Spleen (tissue), 11 donors: ENCODE data around the gene EPHA3. TPM values are rescaled to one million over a fixed set of nuclear protein-coding genes. Genes with fewer than 3 reads are reported as not detected.

Experiments used
- DNase-seq: peaks from one replicate; pipeline ENCODE4 v3.0.0-alpha.2; 2020
- H3K27ac ChIP-seq, 8 donors: fragments of 200-600 bp; sonication (generic) in 7 of 8; 1 replicate in 4 of 8; 2 replicates in 4 of 8; pipeline versions ENCODE4 v1.5.0 to v1.8.0; 2016 to 2021; ENCODE audit warnings: inconsistent platforms in 4 of 8, mild to moderate bottlenecking in 4 of 8, moderate library complexity in 1 of 8
- H3K27me3 ChIP-seq, 7 donors: fragments of 200-600 bp; sonication (generic) in 6 of 7; replicated peaks in 1 of 7; 1 replicate in 4 of 7; 2 replicates in 3 of 7; pipeline versions ENCODE4 v1.5.0 to v1.8.0; 2016 to 2021; ENCODE audit warnings: inconsistent platforms in 3 of 7, mild to moderate bottlenecking in 1 of 7
- H3K36me3 ChIP-seq, 6 donors: fragments of 200-600 bp; sonication (generic) in 5 of 6; 1 replicate in 4 of 6; 2 replicates in 2 of 6; pipeline versions ENCODE4 v1.5.0 to v1.8.0; 2016 to 2021; ENCODE audit warnings: inconsistent platforms in 2 of 6
- H3K4me1 ChIP-seq, 6 donors: fragments of 200-600 bp; sonication (generic) in 5 of 6; 1 replicate in 3 of 6; 2 replicates in 3 of 6; pipeline versions ENCODE4 v1.5.0 to v1.8.0; 2016 to 2021; ENCODE audit warnings: inconsistent platforms in 3 of 6
- H3K4me3 ChIP-seq, 8 donors: fragments of 200-600 bp; sonication (generic) in 7 of 8; 1 replicate in 4 of 8; 2 replicates in 4 of 8; pipeline versions ENCODE4 v1.5.0 to v1.8.0; 2016 to 2021; ENCODE audit warnings: inconsistent platforms in 4 of 8, mild to moderate bottlenecking in 4 of 8, moderate library complexity in 2 of 8
- H3K9me3 ChIP-seq, 8 donors: fragments of 200-600 bp; sonication (generic) in 7 of 8; 1 replicate in 4 of 8; 2 replicates in 4 of 8; pipeline versions ENCODE4 v1.5.0 to v1.8.0; 2016 to 2021; ENCODE audit warnings: inconsistent platforms in 4 of 8
- CTCF ChIP-seq, 11 experiments: fragments of 200-600 bp in 7 of 11; fragments of 450-650 bp in 4 of 11; sonication (generic) in 4 of 11; IDR thresholded peaks in 8 of 11; conservative IDR thresholded peaks in 3 of 11; 1 replicate in 7 of 11; 2 replicates in 4 of 11; pipeline versions ENCODE4 v1.4.0 to v1.8.0; 2016 to 2021; ENCODE audit warnings: antibody characterized with exemption in 11 of 11, inconsistent platforms in 4 of 11, mild to moderate bottlenecking in 1 of 11
- POLR2A ChIP-seq, 3 donors: fragments of 450-650 bp; IDR thresholded peaks; one replicate each; pipeline ENCODE4 v1.5.1; 2017; ENCODE audit warnings: antibody characterized with exemption in 3 of 3, mild to moderate bottlenecking in 1 of 3
- POLR2AphosphoS5 ChIP-seq, 3 donors: sonication (generic); formaldehyde crosslinking; IDR thresholded peaks; one replicate each; pipeline ENCODE4 v1.5.1; 2017; ENCODE audit warnings: antibody characterized with exemption in 3 of 3
- WGBS, 5 donors: extraction: QIAGEN DNeasy Blood & Tissue Kit in 3 of 5; methylation state at CpG; one replicate each; pipeline versions ENCODE4 v1.1.5 to v1.1.7; 2013 to 2018; 5-methylcytosine and 5-hydroxymethylcytosine counted together
- intact Hi-C: fragments of 100-400 bp; cut with DNase I; formaldehyde crosslinking; loops from one replicate; pipeline ENCODE4 v1.15.0; 2023; ENCODE audit warnings: low total_unique reads
- polyA plus RNA-seq, 3 donors: library from polyadenylated mRNA; stranded (reverse); fragments of 200-250 nt; gene quantifications; one replicate each; pipeline ENCODE4 v1.2.1, GENCODE V29; 2013
- total RNA-seq, 7 donors: library from RNA; depleted of rRNA in 3 of 7; stranded (reverse); fragments of >200 nt in 3 of 7; fragmentation: NEBNext Ultra II Directional in 4 of 7; extraction: Animal tissue kit (Norgen Biotek cat#: 25700) in 4 of 7; gene quantifications; one replicate each; pipeline versions ENCODE4 v1.1.0 to v1.2.1, GENCODE V29; 2016 to 2021
- donor health status: healthy with polysubstance abuse.
- donor health status: DM: no; HTN: no; CAD: no; lungs with moderate emphysema.
- donor health status: DM: no; HTN: no; CAD: no.
- donor health status: Bipolar disorder and iron deficiency.
- donor health status: healthy.
- donor health status: DM: no; HTN: no; CAD: no.
- donor health status: DM: yes; HTN: yes; CAD: no.

EPHA3 gene
- total and polyA plus RNA-seq, 10 donors = 0.07 to 1.2 (median 0.76) TPM

GRCh38 chr3:89165636-89166263 lies 58.3 kb downstream of the EPHA3 start:
- WGBS, 5 donors = 76 to 89% (median 83%) methylated on average over 9 of the region's 9 CpGs
- Histone ChIP-seq H3K36me3 (no peaks in the 10 kb centered on the region), H3K4me1 (no peaks in the 10 kb centered on the region), H3K27me3 (no peaks in the 10 kb centered on the region), H3K27ac (no peak overlapping the region), H3K9me3 (no peaks in the 10 kb centered on the region), H3K4me3 (no peak overlapping the region)
- TF ChIP-seq POLR2A (IDR thresholded peaks at IDR 0.05) (no peak), POLR2AphosphoS5 (IDR thresholded peaks at IDR 0.05) (no peak), CTCF (IDR thresholded peaks at IDR 0.05 in 8 of 11, conservative IDR thresholded peaks at IDR 0.05 in 3 of 11) (no peak)
- DNase-seq = no peak
- intact Hi-C loops = no loop called here

GRCh38 chr3:89171687-89172545 lies 64.5 kb downstream of the EPHA3 start:
- Histone ChIP-seq H3K36me3 (no peaks in the 10 kb centered on the region), H3K9me3 (no peaks in the 10 kb centered on the region), H3K27ac (no peak overlapping the region), H3K27me3 (no peaks in the 10 kb centered on the region), H3K4me3 (no peak overlapping the region), H3K4me1 (no peaks in the 10 kb centered on the region)
- no peak for DNase-seq
- intact Hi-C loops = no loop called here
- WGBS, 5 donors = 84 to 89% (median 85%) methylated on average over 9 of the region's 9 CpGs
- no peak for TF ChIP-seq CTCF (IDR thresholded peaks at IDR 0.05 in 8 of 11, conservative IDR thresholded peaks at IDR 0.05 in 3 of 11)
- TF ChIP-seq POLR2A (IDR thresholded peaks at IDR 0.05) = no peak
- no peak for TF ChIP-seq POLR2AphosphoS5 (IDR thresholded peaks at IDR 0.05)

GRCh38 chr3:89173546-89173945 lies 66.1 kb downstream of the EPHA3 start:
- Histone ChIP-seq H3K27me3 (no peaks in the 10 kb centered on the region), H3K36me3 (no peaks in the 10 kb centered on the region), H3K27ac (no peak overlapping the region), H3K4me3 (no peak overlapping the region), H3K9me3 (no peaks in the 10 kb centered on the region), H3K4me1 (no peaks in the 10 kb centered on the region)
- DNase-seq = no peak
- intact Hi-C loops = no loop called here
- no peak for TF ChIP-seq POLR2AphosphoS5 (IDR thresholded peaks at IDR 0.05)
- no peak for TF ChIP-seq CTCF (IDR thresholded peaks at IDR 0.05 in 8 of 11, conservative IDR thresholded peaks at IDR 0.05 in 3 of 11)
- no peak for TF ChIP-seq POLR2A (IDR thresholded peaks at IDR 0.05)

GRCh38 chr3:89179355-89180001 lies 72.1 kb downstream of the EPHA3 start:
- Histone ChIP-seq H3K36me3 (no peaks in the 10 kb centered on the region), H3K4me1 (no peaks in the 10 kb centered on the region), H3K27ac (no peak overlapping the region), H3K9me3 (no peaks in the 10 kb centered on the region), H3K27me3 (no peaks in the 10 kb centered on the region), H3K4me3 (no peak overlapping the region)
- TF ChIP-seq CTCF (IDR thresholded peaks at IDR 0.05 in 8 of 11, conservative IDR thresholded peaks at IDR 0.05 in 3 of 11) (no peak), POLR2AphosphoS5 (IDR thresholded peaks at IDR 0.05) (no peak), POLR2A (IDR thresholded peaks at IDR 0.05) (no peak)
- WGBS, 5 donors = 68 to 80% (median 78%) methylated on average over 3 of the region's 3 CpGs
- DNase-seq = no peak
- intact Hi-C loops = no loop called here
